Aorta (tissue), 5 donors: ENCODE data around the gene COX8A. TPM values are rescaled to one million over a fixed set of nuclear protein-coding genes. Genes with fewer than 3 reads are reported as not detected.

ENCODE experiments used
- ATAC-seq: fragments of 200-7000 bp; cut with Tn5 transposase; one replicate; pipeline ENCODE4 v1.9.1; 2022; ENCODE audit warnings: moderate library complexity; ENCODE audit not compliant: low FRiP score
- DNase-seq, 2 donors: peaks; one replicate each; pipeline ENCODE4 v3.0.0-alpha.2; 2020
- H3K27ac ChIP-seq, 2 donors: one replicate each; pipeline ENCODE4 v1.5.1; 2013; ENCODE audit warnings: low read length in 2 of 2, mild to moderate bottlenecking in 2 of 2, moderate library complexity in 2 of 2, control low read depth in 1 of 2, inconsistent platforms in 1 of 2, low read depth in 1 of 2
- H3K27me3 ChIP-seq, 2 donors: one replicate each; pipeline ENCODE4 v1.6.1; 2013; ENCODE audit warnings: control low read depth in 1 of 2, low read length in 1 of 2, mild to moderate bottlenecking in 1 of 2, moderate library complexity in 1 of 2; ENCODE audit not compliant: insufficient read depth in 2 of 2, control insufficient read depth in 1 of 2
- H3K36me3 ChIP-seq, 2 donors: one replicate each; pipeline ENCODE4 v1.6.1; 2013; ENCODE audit warnings: control low read depth in 1 of 2, low read length in 1 of 2, mild to moderate bottlenecking in 1 of 2; ENCODE audit not compliant: insufficient read depth in 2 of 2, control insufficient read depth in 1 of 2
- H3K4me1 ChIP-seq, 2 donors: one replicate each; pipeline ENCODE4 v1.6.1; 2013; ENCODE audit warnings: low read length in 2 of 2, control low read depth in 1 of 2, mild to moderate bottlenecking in 1 of 2, moderate library complexity in 1 of 2; ENCODE audit not compliant: insufficient read depth in 2 of 2, control insufficient read depth in 1 of 2
- H3K4me3 ChIP-seq, 2 donors: one replicate each; pipeline ENCODE4 v1.5.1; 2013; ENCODE audit warnings: low read length in 2 of 2, control low read depth in 1 of 2, mild to moderate bottlenecking in 1 of 2
- H3K9me3 ChIP-seq: one replicate; pipeline ENCODE4 v1.6.1; 2013; ENCODE audit warnings: mild to moderate bottlenecking, low read length; ENCODE audit not compliant: control insufficient read depth
- WGBS, 2 donors: extraction: QIAGEN DNeasy Blood & Tissue Kit; methylation state at CpG; one replicate each; pipeline ENCODE4 v1.1.7; 2013; 5-methylcytosine and 5-hydroxymethylcytosine counted together
- intact Hi-C, 2 donors: fragments of 100-400 bp; cut with DNase I; formaldehyde crosslinking; loops; one replicate each; pipeline versions ENCODE4 v1.14.2 to v1.15.0; 2022
- polyA plus RNA-seq, 2 donors: library from polyadenylated mRNA; stranded (reverse); fragments of 200-250 nt; gene quantifications; one replicate each; pipeline ENCODE4 v1.2.3, GENCODE V29; 2013
- total RNA-seq, 2 donors: library from RNA; stranded (reverse); fragmentation: NEBNext Ultra II Directional; extraction: Animal tissue kit (Norgen Biotek cat#: 25700); gene quantifications; one replicate each; pipeline ENCODE4 v1.2.1, GENCODE V29; 2021
- donor health status: healthy with polysubstance abuse.
- donor health status: Bipolar disorder and iron deficiency.
- donor health status: DM: no; HTN: no; CAD: no.
- donor health status: DM: no; HTN: no; CAD: no.
- donor health status: DM: yes; HTN: yes; CAD: no.

COX8A gene
- total and polyA plus RNA-seq, 4 donors = 135 to 669 (median 337) TPM

DNA sequence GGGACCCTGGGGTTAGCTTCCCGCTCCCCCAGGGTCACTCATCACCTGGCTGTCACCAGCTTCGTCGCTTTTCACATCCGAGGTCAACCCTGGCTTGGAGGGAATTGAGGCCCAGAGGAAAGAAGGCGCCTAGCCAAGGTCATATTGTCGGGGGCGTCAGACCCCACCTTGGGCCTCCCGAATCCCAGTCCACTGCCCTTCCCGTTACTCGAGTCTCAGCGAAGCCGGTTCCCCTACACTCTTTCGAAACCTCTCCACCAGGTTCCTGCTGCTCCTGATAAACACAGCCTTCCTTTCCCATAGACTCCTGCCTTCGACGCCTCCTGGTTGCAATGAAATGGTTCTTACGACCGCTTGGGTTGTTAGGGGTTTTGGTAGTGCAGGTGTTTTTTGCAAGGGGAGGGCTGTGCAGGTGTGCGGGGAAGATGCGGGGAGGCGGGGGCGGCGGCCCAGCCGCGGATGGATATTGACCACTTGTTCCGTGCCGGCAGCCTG lies 35.0 kb upstream of the COX8A start:
- H3K36me3 ChIP-seq = no peaks in the 10 kb centered on the region
- intact Hi-C loops = loop anchor here in 1 of 2 donors (2.0 kb wide), 1 partner anchor 101 kb away; the partner anchor contains the start of gene MARK2
- 3% methylated on average over 26 of the region's 26 CpGs for WGBS, 2 donors
- no peaks in the 10 kb centered on the region for H3K9me3 ChIP-seq
- no peaks in the 10 kb centered on the region for H3K4me1 ChIP-seq
- DNase-seq = no peak
- no peaks in the 10 kb centered on the region for H3K27me3 ChIP-seq
- ATAC-seq = no peak
- H3K27ac ChIP-seq = no peak overlapping the region
- H3K4me3 ChIP-seq = peak overlapping the region; percentile 33 to 71

DNA sequence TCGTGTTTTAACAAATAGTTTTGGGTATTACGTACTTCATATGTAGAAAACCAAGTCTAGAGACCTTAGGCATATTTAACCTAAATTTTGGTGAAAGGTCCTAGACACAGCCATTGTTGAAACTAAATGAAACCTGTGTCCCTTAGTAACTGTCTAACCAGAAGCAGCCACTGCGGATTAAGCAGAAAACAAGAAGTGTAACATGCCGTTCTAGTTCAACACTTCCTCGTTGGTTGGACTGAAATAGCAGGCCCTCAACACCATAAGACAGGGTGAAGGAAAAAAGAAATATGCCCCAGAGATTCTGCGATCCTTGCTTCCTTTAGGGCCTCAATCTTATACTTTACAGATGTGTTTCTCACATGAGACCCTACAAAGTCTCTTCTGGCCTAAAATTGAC lies 33.6 kb upstream of the COX8A start:
- Histone ChIP-seq H3K27me3 (no peaks in the 10 kb centered on the region), H3K27ac (no peak overlapping the region), H3K4me1 (no peaks in the 10 kb centered on the region), H3K9me3 (no peaks in the 10 kb centered on the region), H3K4me3 (no peak overlapping the region), H3K36me3 (no peaks in the 10 kb centered on the region)
- DNase-seq (no peak), ATAC-seq (no peak)
- 78 to 81% methylated on average over 6 of the region's 6 CpGs for WGBS, 2 donors
- intact Hi-C loops = no loop called here

DNA sequence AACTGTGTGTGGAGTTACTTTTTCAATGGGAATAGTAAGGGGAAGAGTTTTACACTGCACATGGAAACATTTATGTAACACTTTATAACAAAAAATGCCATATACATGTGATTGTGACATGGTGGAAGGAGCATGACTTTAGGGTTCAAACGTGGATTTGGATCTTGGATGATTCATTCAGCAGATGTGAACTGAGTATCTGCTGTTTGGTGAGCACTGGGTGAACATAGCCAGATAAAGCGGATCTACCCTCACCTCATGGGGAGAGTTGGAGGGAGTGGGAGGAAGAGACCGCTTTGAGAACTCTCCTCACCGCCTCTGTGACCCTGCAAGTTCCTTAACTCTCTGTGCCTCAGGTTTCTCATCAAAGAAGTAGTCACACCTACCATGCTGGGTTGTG lies 32.5 kb upstream of the COX8A start:
- WGBS, 2 donors = 83 to 88% methylated on average over 4 of the region's 4 CpGs
- Histone ChIP-seq H3K9me3 (no peaks in the 10 kb centered on the region), H3K36me3 (no peaks in the 10 kb centered on the region), H3K27me3 (no peaks in the 10 kb centered on the region), H3K4me3 (no peak overlapping the region), H3K4me1 (no peaks in the 10 kb centered on the region), H3K27ac (no peak overlapping the region)
- ATAC-seq = no peak
- no peak for DNase-seq
- intact Hi-C loops = no loop called here

- ATAC-seq = no peak
- WGBS, 2 donors = 87 to 93% methylated on average over 3 of the region's 3 CpGs
Observed at GRCh38 chr11:63942803-63943202, 31.6 kb upstream of the COX8A start.

DNA sequence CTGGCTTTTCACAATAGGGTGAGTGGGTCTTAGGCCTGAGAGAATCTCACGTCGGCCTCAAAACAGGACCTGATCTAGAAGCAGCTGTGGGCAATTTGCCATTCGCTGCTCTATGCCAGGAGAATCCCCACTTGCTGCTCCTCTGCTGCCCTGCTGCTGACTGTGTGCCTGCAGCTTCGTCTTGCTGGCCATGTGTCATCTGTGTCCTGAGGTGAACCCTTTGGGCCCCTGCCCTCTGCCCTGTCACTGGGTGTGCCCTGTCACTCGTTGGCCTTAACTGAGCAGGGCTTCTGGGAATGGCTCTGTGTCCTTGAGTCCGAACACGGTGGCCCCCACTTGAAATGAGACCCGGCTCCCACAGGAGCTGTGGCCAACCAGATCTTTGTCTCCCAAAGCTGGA lies 29.4 kb upstream of the COX8A start:
- Histone ChIP-seq H3K36me3 (no peaks in the 10 kb centered on the region), H3K27ac (peak overlapping the region; percentile 1 to 50), H3K4me3 (no peak overlapping the region), H3K27me3 (no peaks in the 10 kb centered on the region), H3K9me3 (no peaks in the 10 kb centered on the region), H3K4me1 (no peaks in the 10 kb centered on the region)
- DNase-seq = no peak
- peak; percentile 49 for ATAC-seq
- WGBS, 2 donors = 24 to 28% methylated on average over 8 of the region's 8 CpGs
- intact Hi-C loops = loop anchor here (5.0 kb wide), 2 partner anchors 38 to 178 kb away; partner anchors contain the start of gene ZFTA (in 2 of the 2)

More at GRCh38 chr11:63942803-63943202, 31.6 kb upstream of the COX8A start:
- H3K9me3 ChIP-seq = no peaks in the 10 kb centered on the region
- no peak overlapping the region for H3K4me3 ChIP-seq
- H3K4me1 ChIP-seq = no peaks in the 10 kb centered on the region
- H3K27ac ChIP-seq = no peak overlapping the region
- no peaks in the 10 kb centered on the region for H3K27me3 ChIP-seq
- H3K36me3 ChIP-seq = no peaks in the 10 kb centered on the region
- DNase-seq = no peak
- intact Hi-C loops = no loop called here

DNA sequence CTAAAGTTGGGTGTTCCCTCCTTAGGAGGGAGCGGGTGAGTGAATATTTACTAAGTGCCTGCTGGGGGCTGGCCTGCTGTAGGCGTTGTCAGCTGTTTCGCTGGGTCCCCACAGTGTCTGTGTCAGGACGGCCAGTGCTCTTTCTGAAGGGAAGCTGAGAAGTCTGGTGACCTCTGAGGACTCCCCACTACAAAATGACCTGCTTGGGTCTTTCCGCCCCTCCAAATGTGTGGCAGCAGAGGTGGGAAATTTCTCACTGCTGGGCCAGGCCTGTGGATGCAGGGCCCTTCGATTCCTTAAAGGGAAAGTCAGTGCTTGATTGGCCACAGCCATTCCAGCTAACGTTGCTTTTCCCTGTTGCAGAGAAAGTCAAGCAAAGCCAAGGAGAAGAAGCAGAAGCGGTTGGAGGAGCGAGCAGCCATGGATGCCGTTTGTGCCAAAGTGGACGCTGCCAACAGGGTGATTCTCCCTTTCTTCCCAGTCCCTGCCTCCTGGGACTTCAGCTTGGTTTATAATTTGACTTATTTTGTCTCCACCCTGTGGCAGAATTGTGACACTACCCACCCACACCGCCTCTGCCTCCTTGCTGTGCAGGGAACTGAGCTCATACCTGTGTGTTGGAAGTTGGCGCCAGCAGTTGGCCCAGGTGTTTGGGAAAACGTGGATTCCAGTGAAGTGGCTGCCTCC lies 28.8 kb upstream of the COX8A start:
- intact Hi-C loops = loop anchor here (1.0 to 5.0 kb wide), 3 partner anchors 38 to 178 kb away; partner anchors contain the start of gene ZFTA (in 2 of the 2)
- Histone ChIP-seq H3K36me3 (no peaks in the 10 kb centered on the region), H3K27ac (peak overlapping the region; percentile 1 to 50), H3K4me1 (no peaks in the 10 kb centered on the region), H3K4me3 (no peak overlapping the region), H3K9me3 (no peaks in the 10 kb centered on the region), H3K27me3 (no peaks in the 10 kb centered on the region)
- DNase-seq (peak; percentile 82 to 90), ATAC-seq (peak; percentile 91)
- 17% methylated on average over 14 of the region's 14 CpGs for WGBS, 2 donors

DNA sequence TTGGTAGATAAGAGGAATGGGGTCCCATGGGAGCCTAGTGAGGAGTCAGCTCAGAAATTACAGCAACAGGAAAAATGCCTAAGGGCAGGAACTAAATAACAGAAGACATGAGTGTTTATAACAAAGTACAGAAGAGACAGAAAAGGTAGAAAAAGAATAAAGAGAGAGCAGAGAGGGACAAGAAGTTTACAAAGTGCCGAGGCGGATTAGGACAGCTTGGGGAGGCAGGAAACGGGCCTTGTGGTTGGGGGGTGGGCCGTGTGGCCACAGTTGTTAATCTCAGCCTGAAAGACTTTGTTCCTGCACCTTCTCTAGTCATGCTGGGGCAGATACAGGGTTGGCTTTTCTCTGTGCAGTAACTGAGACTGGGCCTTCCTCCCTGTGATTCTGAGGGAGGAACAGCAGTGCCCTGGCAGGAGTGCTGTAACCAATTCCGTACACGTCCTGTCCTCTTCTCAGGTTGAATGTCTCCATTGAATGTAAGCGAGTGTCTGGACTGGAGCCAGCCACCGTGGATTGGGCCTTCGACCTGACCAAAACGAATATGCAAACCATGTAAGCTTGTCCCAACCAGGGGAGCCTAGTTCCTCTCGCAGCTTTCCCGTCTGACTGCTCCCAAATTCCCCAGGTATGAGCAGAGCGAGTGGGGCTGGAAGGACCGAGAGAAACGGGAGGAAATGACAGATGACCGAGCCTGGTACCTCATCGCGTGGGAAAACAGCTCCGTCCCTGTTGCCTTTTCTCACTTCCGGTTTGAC lies 22.5 kb upstream of the COX8A start:
- intact Hi-C loops = no loop called here
- Histone ChIP-seq H3K27me3 (no peaks in the 10 kb centered on the region), H3K4me1 (no peaks in the 10 kb centered on the region), H3K36me3 (peaks cover 0 to 6% of the 10 kb centered on the region in 2 donors), H3K4me3 (no peak overlapping the region), H3K27ac (no peak overlapping the region), H3K9me3 (no peaks in the 10 kb centered on the region)
- DNase-seq (no peak), ATAC-seq (no peak)
- WGBS, 2 donors = 81 to 84% methylated on average over 20 of the region's 20 CpGs

- 97% methylated on average over 4 of the region's 4 CpGs for WGBS, 2 donors
- Histone ChIP-seq H3K27ac (no peak overlapping the region), H3K9me3 (no peaks in the 10 kb centered on the region), H3K27me3 (no peaks in the 10 kb centered on the region), H3K4me3 (no peak overlapping the region), H3K4me1 (no peaks in the 10 kb centered on the region), H3K36me3 (peaks cover 0 to 6% of the 10 kb centered on the region in 2 donors)
- intact Hi-C loops = no loop called here
- DNase-seq (no peak), ATAC-seq (no peak)
Observed at GRCh38 chr11:63952570-63952969, 21.9 kb upstream of the COX8A start.
